Measurements from ENCODE around the gene RAB27A. TPM values are rescaled to one million over a fixed set of nuclear protein-coding genes. Genes with fewer than 3 reads are reported as not detected.

The RAB27A gene
- total and polyA plus RNA-seq, 9 of the 15 experiments (the other 6 are each of a cell fraction or from before 2014, with no cell fraction given), result 31.5 to 171 (median 80.4) TPM

DNA sequence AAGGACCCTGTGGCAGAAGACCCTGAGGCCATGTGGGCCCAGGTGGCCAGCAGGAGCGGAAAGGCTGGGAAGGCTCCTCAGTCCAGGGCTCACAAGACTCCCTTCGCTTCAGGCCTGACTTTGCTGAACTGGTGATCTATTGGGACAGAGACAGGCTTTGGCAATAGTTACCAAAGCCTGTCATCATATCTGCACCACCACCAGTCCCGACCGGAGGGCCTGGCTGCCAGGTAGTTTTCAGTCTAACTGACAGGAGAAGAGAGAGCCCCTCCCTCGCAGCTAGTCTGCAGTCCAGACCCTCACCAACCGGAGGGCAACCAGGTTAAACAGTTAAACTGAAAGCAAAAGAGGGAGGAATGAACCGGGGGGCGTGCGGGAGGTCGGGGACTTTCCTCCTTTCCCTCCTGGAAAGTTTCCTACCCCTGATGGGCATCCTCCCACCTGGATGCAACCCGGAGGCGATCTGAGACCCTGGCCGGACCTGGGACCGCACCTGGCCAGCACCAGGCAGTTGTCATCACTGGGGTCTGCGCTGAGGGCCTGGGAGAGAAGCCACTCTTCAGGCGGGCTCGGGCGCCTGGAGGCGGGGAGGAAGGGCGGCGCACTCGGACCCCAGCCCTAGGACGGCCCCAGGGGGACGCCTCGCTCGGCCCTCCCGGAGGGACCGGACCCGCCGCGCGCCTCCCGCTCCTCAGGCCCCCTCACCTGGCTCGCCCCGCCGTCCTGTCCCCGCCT, 435 bp downstream of the RAB27A start (continued):
- TF ChIP-seq TBL1XR1 (IDR thresholded peaks at IDR 0.05; ENCODE audit: low read length in 2 of 2) (no peak), HMBOX1 (IDR thresholded peaks at IDR 0.05) (peak; percentile 83), E2F3 (CRISPR knock-in tag; IDR thresholded peaks at IDR 0.05) (no peak), MNT (conservative IDR thresholded peaks at IDR 0.05) (peak in 1 of 2 experiments; percentile 13; a peak in 1 of 4 replicates), ZNF239 (CRISPR knock-in tag; IDR thresholded peaks at IDR 0.05) (no peak), MEIS2 (IDR thresholded peaks at IDR 0.05; ENCODE audit: partially characterized antibody) (peak; percentile 57), ZZZ3 (IDR thresholded peaks at IDR 0.05) (no peak), ZNF184 (CRISPR knock-in tag; IDR thresholded peaks at IDR 0.05) (no peak), CC2D1A (IDR thresholded peaks at IDR 0.05) (no peak), POLR2B (IDR thresholded peaks at IDR 0.05; ENCODE audit: low read depth, partially characterized antibody) (peak; percentile 39), RAD21 (CRISPR knock-in tag; conservative IDR thresholded peaks at IDR 0.05 in 1 of 2, IDR thresholded peaks at IDR 0.05 in 1 of 2) (peak in 1 of 2 experiments; percentile 20; a peak in 3 of 4 replicates), HNRNPLL (IDR thresholded peaks at IDR 0.05; ENCODE audit: low read depth, low read length, poor library complexity, severe bottlenecking) (peak; percentile 28)
- TF ChIP-seq, protein P1, sequence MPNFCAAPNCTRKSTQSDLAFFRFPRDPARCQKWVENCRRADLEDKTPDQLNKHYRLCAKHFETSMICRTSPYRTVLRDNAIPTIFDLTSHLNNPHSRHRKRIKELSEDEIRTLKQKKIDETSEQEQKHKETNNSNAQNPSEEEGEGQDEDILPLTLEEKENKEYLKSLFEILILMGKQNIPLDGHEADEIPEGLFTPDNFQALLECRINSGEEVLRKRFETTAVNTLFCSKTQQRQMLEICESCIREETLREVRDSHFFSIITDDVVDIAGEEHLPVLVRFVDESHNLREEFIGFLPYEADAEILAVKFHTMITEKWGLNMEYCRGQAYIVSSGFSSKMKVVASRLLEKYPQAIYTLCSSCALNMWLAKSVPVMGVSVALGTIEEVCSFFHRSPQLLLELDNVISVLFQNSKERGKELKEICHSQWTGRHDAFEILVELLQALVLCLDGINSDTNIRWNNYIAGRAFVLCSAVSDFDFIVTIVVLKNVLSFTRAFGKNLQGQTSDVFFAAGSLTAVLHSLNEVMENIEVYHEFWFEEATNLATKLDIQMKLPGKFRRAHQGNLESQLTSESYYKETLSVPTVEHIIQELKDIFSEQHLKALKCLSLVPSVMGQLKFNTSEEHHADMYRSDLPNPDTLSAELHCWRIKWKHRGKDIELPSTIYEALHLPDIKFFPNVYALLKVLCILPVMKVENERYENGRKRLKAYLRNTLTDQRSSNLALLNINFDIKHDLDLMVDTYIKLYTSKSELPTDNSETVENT (CRISPR knock-in tag; IDR thresholded peaks at IDR 0.05), result 0 out of 2 replicates have a peak, but pooled peaks have one; percentile 30
- TF ChIP-seq, protein P2, sequence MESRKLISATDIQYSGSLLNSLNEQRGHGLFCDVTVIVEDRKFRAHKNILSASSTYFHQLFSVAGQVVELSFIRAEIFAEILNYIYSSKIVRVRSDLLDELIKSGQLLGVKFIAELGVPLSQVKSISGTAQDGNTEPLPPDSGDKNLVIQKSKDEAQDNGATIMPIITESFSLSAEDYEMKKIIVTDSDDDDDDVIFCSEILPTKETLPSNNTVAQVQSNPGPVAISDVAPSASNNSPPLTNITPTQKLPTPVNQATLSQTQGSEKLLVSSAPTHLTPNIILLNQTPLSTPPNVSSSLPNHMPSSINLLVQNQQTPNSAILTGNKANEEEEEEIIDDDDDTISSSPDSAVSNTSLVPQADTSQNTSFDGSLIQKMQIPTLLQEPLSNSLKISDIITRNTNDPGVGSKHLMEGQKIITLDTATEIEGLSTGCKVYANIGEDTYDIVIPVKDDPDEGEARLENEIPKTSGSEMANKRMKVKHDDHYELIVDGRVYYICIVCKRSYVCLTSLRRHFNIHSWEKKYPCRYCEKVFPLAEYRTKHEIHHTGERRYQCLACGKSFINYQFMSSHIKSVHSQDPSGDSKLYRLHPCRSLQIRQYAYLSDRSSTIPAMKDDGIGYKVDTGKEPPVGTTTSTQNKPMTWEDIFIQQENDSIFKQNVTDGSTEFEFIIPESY (CRISPR knock-in tag; IDR thresholded peaks at IDR 0.05), result no peak
- TF ChIP-seq, protein P3, sequence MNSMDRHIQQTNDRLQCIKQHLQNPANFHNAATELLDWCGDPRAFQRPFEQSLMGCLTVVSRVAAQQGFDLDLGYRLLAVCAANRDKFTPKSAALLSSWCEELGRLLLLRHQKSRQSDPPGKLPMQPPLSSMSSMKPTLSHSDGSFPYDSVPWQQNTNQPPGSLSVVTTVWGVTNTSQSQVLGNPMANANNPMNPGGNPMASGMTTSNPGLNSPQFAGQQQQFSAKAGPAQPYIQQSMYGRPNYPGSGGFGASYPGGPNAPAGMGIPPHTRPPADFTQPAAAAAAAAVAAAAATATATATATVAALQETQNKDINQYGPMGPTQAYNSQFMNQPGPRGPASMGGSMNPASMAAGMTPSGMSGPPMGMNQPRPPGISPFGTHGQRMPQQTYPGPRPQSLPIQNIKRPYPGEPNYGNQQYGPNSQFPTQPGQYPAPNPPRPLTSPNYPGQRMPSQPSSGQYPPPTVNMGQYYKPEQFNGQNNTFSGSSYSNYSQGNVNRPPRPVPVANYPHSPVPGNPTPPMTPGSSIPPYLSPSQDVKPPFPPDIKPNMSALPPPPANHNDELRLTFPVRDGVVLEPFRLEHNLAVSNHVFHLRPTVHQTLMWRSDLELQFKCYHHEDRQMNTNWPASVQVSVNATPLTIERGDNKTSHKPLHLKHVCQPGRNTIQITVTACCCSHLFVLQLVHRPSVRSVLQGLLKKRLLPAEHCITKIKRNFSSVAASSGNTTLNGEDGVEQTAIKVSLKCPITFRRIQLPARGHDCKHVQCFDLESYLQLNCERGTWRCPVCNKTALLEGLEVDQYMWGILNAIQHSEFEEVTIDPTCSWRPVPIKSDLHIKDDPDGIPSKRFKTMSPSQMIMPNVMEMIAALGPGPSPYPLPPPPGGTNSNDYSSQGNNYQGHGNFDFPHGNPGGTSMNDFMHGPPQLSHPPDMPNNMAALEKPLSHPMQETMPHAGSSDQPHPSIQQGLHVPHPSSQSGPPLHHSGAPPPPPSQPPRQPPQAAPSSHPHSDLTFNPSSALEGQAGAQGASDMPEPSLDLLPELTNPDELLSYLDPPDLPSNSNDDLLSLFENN (IDR thresholded peaks at IDR 0.05; ENCODE audit: low read depth in 2 of 2, low read length in 2 of 2), result no peak
